Type B pancreatic cell (in vitro differentiated cells): ENCODE measurements around the gene CDC73. TPM values are rescaled to one million over a fixed set of nuclear protein-coding genes. Genes with fewer than 3 reads are reported as not detected.

ENCODE experiments used
- DNase-seq: peaks from one replicate; pipeline ENCODE4 v3.0.0; 2021; ENCODE audit warnings: mixed read lengths; ENCODE audit not compliant: unreplicated experiment; ENCODE audit errors: extremely low spot score
- H3K27ac Mint-ChIP-seq: 2 replicates; pipeline ENCODE4 v1.8.0; 2021; ENCODE audit warnings: mild to moderate bottlenecking, mixed read lengths
- H3K27me3 Mint-ChIP-seq: 2 replicates; pipeline ENCODE4 v1.8.0; 2021; ENCODE audit warnings: mixed read lengths
- H3K36me3 Mint-ChIP-seq: 2 replicates; pipeline ENCODE4 v1.8.0; 2021; ENCODE audit warnings: mixed read lengths
- H3K4me1 Mint-ChIP-seq: one replicate; pipeline ENCODE4 v1.8.0; 2021; ENCODE audit warnings: mixed read lengths; ENCODE audit not compliant: unreplicated experiment
- H3K4me3 Mint-ChIP-seq: 2 replicates; pipeline ENCODE4 v1.8.0; 2021; ENCODE audit warnings: mild to moderate bottlenecking, mixed read lengths
- H3K9me3 Mint-ChIP-seq: 2 replicates; pipeline ENCODE4 v1.8.0; 2021; ENCODE audit warnings: mixed read lengths
- total RNA-seq: library from RNA; stranded (reverse); gene quantifications from 2 replicates; pipeline ENCODE4 v1.2.1, GENCODE V29; 2021; ENCODE audit warnings: low replicate concordance
- TF ChIP-seq, protein P1 (sequence below): fragments of 200-600 bp; sonication (generic); conservative IDR thresholded peaks from 2 replicates; pipeline ENCODE4 v1.5.0; 2021; ENCODE audit warnings: antibody characterized with exemption, mild to moderate bottlenecking

The CDC73 gene
- total RNA-seq, 1 donor from 2014 or later = 57.5 TPM

DNA sequence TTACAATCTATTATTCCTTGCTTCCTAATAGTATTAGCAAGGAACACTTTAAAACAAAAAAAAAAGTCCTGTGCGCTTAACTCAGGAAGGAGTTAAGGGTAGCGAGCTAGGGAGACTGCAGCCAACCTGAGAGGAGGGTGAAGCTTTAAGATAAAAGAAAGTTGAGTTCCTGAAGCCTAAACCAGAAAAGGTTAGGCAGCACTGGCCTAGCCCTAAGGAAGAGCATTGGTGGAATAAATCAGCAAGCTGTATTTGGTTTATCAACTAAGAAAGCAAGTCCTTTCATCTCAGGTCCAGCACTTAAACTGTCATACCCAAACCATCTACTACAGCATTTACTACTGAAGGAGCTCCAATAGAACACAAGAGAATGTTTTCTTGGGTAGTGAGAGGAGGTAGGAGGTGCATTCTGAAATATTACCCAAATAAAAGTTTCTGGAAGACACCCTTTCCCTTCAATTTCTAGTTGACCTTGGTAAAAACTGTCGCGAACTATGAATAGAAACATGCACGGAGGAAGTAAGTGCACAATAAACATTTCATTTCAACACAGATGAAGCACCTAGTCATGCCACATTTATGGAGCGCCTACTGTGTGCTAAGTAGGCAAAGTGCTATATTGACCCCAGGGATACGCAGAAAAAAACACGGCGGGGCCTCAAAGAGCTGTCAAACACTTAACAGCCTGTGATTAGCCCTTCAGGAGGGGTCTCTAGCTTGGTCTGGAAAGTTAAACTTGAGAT lies 17.9 kb upstream of the CDC73 start:
- Mint-ChIP-seq H3K27me3 (no peaks in the 10 kb centered on the region), H3K9me3 (no peaks in the 10 kb centered on the region), H3K36me3 (no peaks in the 10 kb centered on the region), H3K4me3 (peak overlapping the region; percentile 96), H3K27ac (peak overlapping the region; percentile 91), H3K4me1 (peaks cover 22% of the 10 kb centered on the region)
- TF ChIP-seq, protein P1, sequence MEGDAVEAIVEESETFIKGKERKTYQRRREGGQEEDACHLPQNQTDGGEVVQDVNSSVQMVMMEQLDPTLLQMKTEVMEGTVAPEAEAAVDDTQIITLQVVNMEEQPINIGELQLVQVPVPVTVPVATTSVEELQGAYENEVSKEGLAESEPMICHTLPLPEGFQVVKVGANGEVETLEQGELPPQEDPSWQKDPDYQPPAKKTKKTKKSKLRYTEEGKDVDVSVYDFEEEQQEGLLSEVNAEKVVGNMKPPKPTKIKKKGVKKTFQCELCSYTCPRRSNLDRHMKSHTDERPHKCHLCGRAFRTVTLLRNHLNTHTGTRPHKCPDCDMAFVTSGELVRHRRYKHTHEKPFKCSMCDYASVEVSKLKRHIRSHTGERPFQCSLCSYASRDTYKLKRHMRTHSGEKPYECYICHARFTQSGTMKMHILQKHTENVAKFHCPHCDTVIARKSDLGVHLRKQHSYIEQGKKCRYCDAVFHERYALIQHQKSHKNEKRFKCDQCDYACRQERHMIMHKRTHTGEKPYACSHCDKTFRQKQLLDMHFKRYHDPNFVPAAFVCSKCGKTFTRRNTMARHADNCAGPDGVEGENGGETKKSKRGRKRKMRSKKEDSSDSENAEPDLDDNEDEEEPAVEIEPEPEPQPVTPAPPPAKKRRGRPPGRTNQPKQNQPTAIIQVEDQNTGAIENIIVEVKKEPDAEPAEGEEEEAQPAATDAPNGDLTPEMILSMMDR = no peak
- no peak for DNase-seq

DNA sequence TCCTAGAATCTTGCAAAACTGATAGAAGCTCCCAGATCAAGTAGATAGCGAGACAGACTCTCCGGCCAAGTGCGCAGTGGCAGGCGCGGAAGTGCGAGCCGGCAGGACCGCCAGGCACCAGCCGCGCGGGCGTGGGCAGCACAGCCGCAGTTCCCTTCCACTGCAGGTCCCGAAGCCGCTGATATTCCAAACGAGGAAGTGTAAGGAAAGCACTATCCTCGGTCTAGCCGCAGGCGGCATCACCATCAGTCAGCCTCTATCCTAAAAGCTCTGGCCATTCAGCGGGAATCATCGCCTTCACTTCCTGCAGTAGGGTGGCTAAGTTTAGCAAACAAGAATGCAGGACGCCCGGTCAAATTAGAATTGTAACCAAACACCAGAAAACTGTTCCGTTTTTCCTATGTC lies 17.3 kb upstream of the CDC73 start:
- H3K27ac Mint-ChIP-seq = peak overlapping the region; percentile 91
- no peaks in the 10 kb centered on the region for H3K36me3 Mint-ChIP-seq
- DNase-seq = no peak

DNA sequence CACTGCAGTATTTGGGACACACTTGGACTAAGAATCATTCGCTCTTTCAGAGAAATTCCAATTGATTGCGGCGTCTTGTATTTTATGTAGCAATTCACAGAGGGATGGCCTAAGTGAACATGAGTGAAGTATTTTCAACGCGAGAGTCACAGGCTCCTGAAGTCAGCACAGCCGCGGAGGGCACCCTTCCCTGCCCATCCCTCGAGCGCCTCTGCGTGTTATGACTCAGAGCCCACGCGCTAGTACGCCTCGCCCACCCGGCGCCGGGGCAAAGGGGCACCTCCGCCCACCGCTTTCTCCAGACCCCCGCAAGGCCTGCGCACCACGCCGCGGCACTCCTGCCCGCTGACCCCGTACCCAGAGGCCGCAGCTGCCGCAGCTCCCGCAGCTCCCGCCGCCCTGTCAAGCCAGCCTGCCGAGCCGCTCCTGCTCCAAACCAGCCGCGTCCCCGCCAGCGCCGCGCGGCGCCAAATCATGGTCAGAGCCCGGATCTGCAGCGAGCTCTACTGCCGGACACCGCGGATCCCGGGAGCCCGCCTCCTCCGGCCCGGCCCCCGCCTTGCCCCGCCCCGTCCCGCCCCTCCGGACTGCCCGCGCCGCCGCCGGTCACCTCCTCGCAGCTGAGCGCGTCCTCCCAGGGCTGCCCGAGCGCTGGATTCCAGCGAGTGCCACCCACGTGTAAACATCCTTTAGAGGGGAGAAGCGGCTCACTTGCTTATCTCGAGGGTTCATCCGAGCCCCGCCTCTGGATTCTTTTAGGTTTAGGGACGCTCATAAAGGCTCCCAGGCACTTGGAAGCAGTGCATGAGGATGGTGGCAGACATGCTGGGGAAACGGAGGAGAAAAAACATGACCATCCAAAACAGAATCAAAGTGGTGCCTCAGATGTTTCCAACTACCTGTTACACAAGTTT lies 16.7 kb upstream of the CDC73 start, which contains the start of gene GLRX2:
Gene GLRX2, minus strand, starts transcription at position 508 of the 914 bp plus-strand sequence. Its CDS starts 32 bp downstream, at position 476.
- no peaks in the 10 kb centered on the region for H3K9me3 Mint-ChIP-seq
- peaks cover 22% of the 10 kb centered on the region for H3K4me1 Mint-ChIP-seq
- no peaks in the 10 kb centered on the region for H3K36me3 Mint-ChIP-seq
- TF ChIP-seq, protein P1 = peak; percentile 17
- peak; percentile 85 for DNase-seq
- peak within 1 kb of the TSS; percentile 91 for H3K27ac Mint-ChIP-seq
- H3K27me3 Mint-ChIP-seq = no peaks in the 10 kb centered on the region
- peak within 1 kb of the TSS; percentile 96 for H3K4me3 Mint-ChIP-seq

More for the DNA sequence above, 17.3 kb upstream of the CDC73 start:
- Mint-ChIP-seq H3K4me1 (peaks cover 22% of the 10 kb centered on the region), H3K9me3 (no peaks in the 10 kb centered on the region), H3K27me3 (no peaks in the 10 kb centered on the region), H3K4me3 (peak overlapping the region; percentile 96)
- TF ChIP-seq, protein P1 = no peak

DNA sequence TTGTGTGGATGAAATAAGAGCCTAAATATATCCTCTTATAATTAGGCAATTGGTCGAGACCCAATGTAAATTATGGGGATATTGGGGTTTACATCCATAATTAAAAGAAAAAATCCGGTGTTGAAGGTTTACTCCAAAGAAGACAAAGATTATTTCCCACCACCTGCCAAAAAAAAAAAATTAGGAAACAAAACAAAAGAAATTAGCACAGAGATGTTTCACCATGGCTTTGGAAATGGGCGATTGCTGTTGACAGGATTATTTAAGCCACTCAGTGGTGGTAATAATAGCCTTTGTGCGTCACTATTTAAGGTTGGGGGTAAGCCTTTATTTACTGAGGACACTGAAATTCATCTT lies 16.0 kb upstream of the CDC73 start:
- Mint-ChIP-seq H3K4me3 (peak overlapping the region; percentile 96), H3K4me1 (peaks cover 22% of the 10 kb centered on the region), H3K27me3 (no peaks in the 10 kb centered on the region), H3K36me3 (no peaks in the 10 kb centered on the region), H3K9me3 (no peaks in the 10 kb centered on the region), H3K27ac (peak overlapping the region; percentile 91)
- no peak for DNase-seq
- TF ChIP-seq, protein P1 = no peak

DNA sequence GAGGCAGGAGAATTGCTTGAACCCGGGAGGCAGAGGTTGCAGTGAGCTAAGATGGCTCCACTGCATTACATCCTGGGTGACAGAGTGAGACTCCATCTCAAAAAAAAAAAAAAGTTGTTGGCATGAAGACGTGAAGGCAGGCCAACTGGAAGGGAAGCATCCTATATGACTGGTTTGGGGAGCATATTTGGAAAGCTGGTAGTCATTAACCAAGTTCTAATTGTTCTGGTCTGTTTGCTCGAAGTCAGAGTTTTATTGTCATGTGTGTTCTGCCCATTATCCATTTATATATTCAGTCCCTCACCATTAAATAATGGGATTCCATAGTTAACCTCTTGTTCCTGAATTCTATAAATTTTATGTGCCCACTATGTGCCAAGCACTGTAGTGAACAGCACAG lies 13.4 kb upstream of the CDC73 start:
- H3K27ac Mint-ChIP-seq = no peak overlapping the region
- H3K27me3 Mint-ChIP-seq = no peaks in the 10 kb centered on the region
- peaks cover 20% of the 10 kb centered on the region for H3K4me1 Mint-ChIP-seq
- no peak overlapping the region for H3K4me3 Mint-ChIP-seq
- H3K9me3 Mint-ChIP-seq = no peaks in the 10 kb centered on the region
- DNase-seq = no peak
- no peaks in the 10 kb centered on the region for H3K36me3 Mint-ChIP-seq
- TF ChIP-seq, protein P1 = no peak
